Endothelial cell of umbilical vein (primary cell): ENCODE results near the gene PTPRD. TPM values are rescaled to one million over a fixed set of nuclear protein-coding genes. Genes with fewer than 3 reads are reported as not detected.

Experiments
- BruUV-seq: library from RNA; stranded (reverse); fragments of 400-500 nt; replicated peaks from 2 replicates; lab custom pipeline; 2021; lab: Mats Ljungman, UMichigan
- CTCF ChIA-PET: fragments of 300-600, 350-600 bp; sonication (Branson Sonifier 250); formaldehyde crosslinking; loops from one replicate; lab custom pipeline; 2021; ENCODE audit warnings: antibody characterized with exemption, inconsistent platforms; lab: Charles Lee
- POLR2A ChIA-PET: fragments of 300-600, 350-600 bp; sonication (Branson Sonifier 250); formaldehyde crosslinking; loops from one replicate; lab custom pipeline; 2021; ENCODE audit warnings: antibody characterized with exemption, inconsistent platforms; lab: Charles Lee
- DNase-seq: peaks from one replicate; pipeline ENCODE4 v3.0.0-alpha.2; 2011; ENCODE audit warnings: low read depth, low spot score
- FAIRE-seq: peaks from 2 replicates; lab custom pipeline; 2011; peaks lifted over from hg19 to GRCh38; lab: Jason Lieb, UNC
- H2AFZ ChIP-seq: 2 replicates; pipeline ENCODE4 v1.6.0; 2012; ENCODE audit warnings: low read depth, low read length, control low read depth, inconsistent platforms
- H3K27ac ChIP-seq: 2 replicates; pipeline ENCODE4 v1.5.1; 2011; ENCODE audit warnings: low read depth, mild to moderate bottlenecking, control low read depth, low read length, moderate library complexity; ENCODE audit not compliant: insufficient read depth
- H3K27me3 ChIP-seq, 2 experiments: 2 replicates each; pipeline versions ENCODE4 v1.6.0 to v1.6.1; 2011; ENCODE audit warnings: low read length in 2 of 2, mixed read lengths in 1 of 2; ENCODE audit not compliant: control insufficient read depth in 2 of 2, insufficient read depth in 2 of 2
- H3K36me3 ChIP-seq, 2 experiments: 2 replicates in 1 of 2; 3 replicates in 1 of 2; pipeline ENCODE4 v1.5.1; 2011; ENCODE audit warnings: low read length in 2 of 2, mild to moderate bottlenecking in 1 of 2, moderate library complexity in 1 of 2; ENCODE audit not compliant: control insufficient read depth in 2 of 2, insufficient read depth in 2 of 2; ENCODE audit errors: extremely low read depth in 1 of 2
- H3K4me1 ChIP-seq: 3 replicates; pipeline ENCODE4 v1.5.1; 2011; ENCODE audit warnings: mild to moderate bottlenecking, low read length; ENCODE audit not compliant: control insufficient read depth, insufficient read depth; ENCODE audit errors: extremely low read depth
- H3K4me2 ChIP-seq: 2 replicates; pipeline ENCODE4 v1.6.1; 2011; ENCODE audit warnings: low read length, control low read depth, mixed read lengths; ENCODE audit not compliant: insufficient read depth
- H3K4me3 ChIP-seq, 3 experiments: fragments of 200-600 bp in 1 of 3; sonication (generic), shearing (Covaris generic) in 1 of 3; replicated peaks in 1 of 3; 2 replicates each; pipeline ENCODE4 v1.5.1; 2011 to 2016; ENCODE audit warnings: control low read depth in 3 of 3, low read length in 3 of 3, mild to moderate bottlenecking in 2 of 3, inconsistent platforms in 1 of 3, low read depth in 1 of 3, moderate library complexity in 1 of 3; ENCODE audit not compliant: insufficient read depth in 1 of 3
- H3K79me2 ChIP-seq: 2 replicates; pipeline ENCODE4 v1.6.0; 2012; ENCODE audit warnings: low read length, inconsistent platforms; ENCODE audit not compliant: control insufficient read depth, insufficient read depth
- H3K9ac ChIP-seq: replicated peaks from 2 replicates; pipeline ENCODE3; 2011; ENCODE audit warnings: low read length, control low read depth; ENCODE audit not compliant: insufficient read depth; ENCODE audit errors: extremely low read depth
- H3K9me1 ChIP-seq: replicated peaks from 3 replicates; pipeline ENCODE4 v1.6.0; 2011; ENCODE audit warnings: mild to moderate bottlenecking, low read length; ENCODE audit not compliant: control insufficient read depth, insufficient read depth; ENCODE audit errors: extremely low read depth
- H3K9me3 ChIP-seq: replicated peaks from 2 replicates; pipeline ENCODE4 v1.5.1; 2012; ENCODE audit warnings: low read length, inconsistent platforms; ENCODE audit not compliant: control insufficient read depth, insufficient read depth
- H4K20me1 ChIP-seq: replicated peaks from 2 replicates; pipeline ENCODE3; 2011; ENCODE audit warnings: mild to moderate bottlenecking, low read length; ENCODE audit not compliant: control insufficient read depth, insufficient read depth; ENCODE audit errors: extremely low read depth
- EZH2 ChIP-seq: IDR thresholded peaks from 2 replicates; pipeline ENCODE4 v1.6.1; 2012; ENCODE audit warnings: borderline replicate concordance, low read depth, mild to moderate bottlenecking, moderate library complexity, low read length, inconsistent platforms; ENCODE audit not compliant: severe bottlenecking
- FOS ChIP-seq: IDR thresholded peaks from 2 replicates; pipeline ENCODE4 v1.6.1; 2011; ENCODE audit warnings: mild to moderate bottlenecking, low read length, moderate library complexity, borderline replicate concordance; ENCODE audit not compliant: insufficient read depth
- GATA2 ChIP-seq: IDR thresholded peaks from 2 replicates; pipeline ENCODE4 v1.7.0; 2011; ENCODE audit warnings: low read depth, mild to moderate bottlenecking, moderate library complexity, mixed read lengths, low read length; ENCODE audit not compliant: insufficient read length, insufficient read depth
- JUN ChIP-seq: IDR thresholded peaks from 2 replicates; pipeline ENCODE4 v1.6.1; 2011; ENCODE audit warnings: borderline replicate concordance, low read depth; ENCODE audit not compliant: insufficient read length, insufficient read depth
- MYC ChIP-seq: IDR thresholded peaks from one replicate; pipeline ENCODE4 v1.6.1; 2011; ENCODE audit warnings: mild to moderate bottlenecking, low read depth, low read length
- POLR2A ChIP-seq: IDR thresholded peaks from 2 replicates; pipeline ENCODE4 v1.6.1; 2012; ENCODE audit warnings: low read depth, mild to moderate bottlenecking, control low read depth, low read length
- POLR2AphosphoS5 ChIP-seq: IDR thresholded peaks from 2 replicates; pipeline ENCODE4 v1.6.1; 2012; ENCODE audit warnings: low read depth, mild to moderate bottlenecking, control low read depth, low read length, moderate library complexity; ENCODE audit not compliant: insufficient read depth
- dilution Hi-C: fragments of 300-500 bp; cut with MboI; formaldehyde crosslinking; loops from one replicate; pipeline ENCODE4 v1.15.0; 2019; ENCODE audit warnings: low sequenced_read_pairs; ENCODE audit not compliant: extremely low pct_ligation_motif_present
- intact Hi-C: fragments of 100-400 bp; cut with micrococcal nuclease; formaldehyde crosslinking; loops from one replicate; pipeline ENCODE4 v1.10.0; 2022
- polyA plus RNA-seq, 4 experiments: library from polyadenylated mRNA; depleted of rRNA in 3 of 4; stranded (reverse) in 3 of 4; unstranded in 1 of 4; fragments of >200 nt; gene quantifications; 2 replicates each; pipeline versions ENCODE4 v1.2.1 to v1.2.3, GENCODE V29; 2011 to 2012; ENCODE audit warnings: missing spikeins in 1 of 4
- total RNA-seq: library from RNA; stranded (reverse); gene quantifications from 2 replicates; pipeline ENCODE4 v1.2.3, GENCODE V29; 2021
- TF ChIP-seq, protein P1 (sequence below), 2 donors: IDR thresholded peaks; 1 replicate in 1 of 2; 2 replicates in 1 of 2; pipeline ENCODE4 v1.5.1; 2011; ENCODE audit warnings: low read length in 2 of 2, mild to moderate bottlenecking in 2 of 2, moderate library complexity in 2 of 2, control low read depth in 1 of 2, inconsistent platforms in 1 of 2, low read depth in 1 of 2; ENCODE audit not compliant: insufficient read depth in 1 of 2; ENCODE audit errors: extremely low read depth in 1 of 2
- TF ChIP-seq, protein P2 (sequence below): IDR thresholded peaks from 2 replicates; pipeline ENCODE4 v1.6.1; 2011; ENCODE audit not compliant: insufficient read depth, insufficient read length

The PTPRD gene
- total and polyA plus RNA-seq, 2 donors (not counting 3 experiments of a cell fraction or from before 2014, with no cell fraction given): 5.5 to 5.7 TPM

DNA sequence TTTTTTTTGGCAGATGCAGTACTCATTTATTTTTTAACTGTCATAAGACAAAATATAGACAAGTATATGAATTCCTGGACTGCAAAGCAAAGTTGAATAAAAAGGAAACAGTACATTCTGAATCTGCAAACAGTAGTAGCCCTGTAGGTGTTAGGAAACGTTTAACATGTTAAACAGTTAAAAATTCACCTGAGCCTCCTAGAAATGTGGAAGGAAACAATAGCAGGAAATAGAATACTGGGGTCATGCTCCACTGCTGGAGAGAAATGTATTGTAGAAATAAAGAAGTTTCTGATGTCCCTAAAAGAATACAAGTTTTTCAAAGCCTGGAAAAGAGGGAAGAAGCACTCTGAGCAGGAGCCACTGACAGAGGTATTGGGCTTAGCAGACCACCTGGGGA lies 866.0 kb downstream of the PTPRD start:
- TF ChIP-seq, protein P1, sequence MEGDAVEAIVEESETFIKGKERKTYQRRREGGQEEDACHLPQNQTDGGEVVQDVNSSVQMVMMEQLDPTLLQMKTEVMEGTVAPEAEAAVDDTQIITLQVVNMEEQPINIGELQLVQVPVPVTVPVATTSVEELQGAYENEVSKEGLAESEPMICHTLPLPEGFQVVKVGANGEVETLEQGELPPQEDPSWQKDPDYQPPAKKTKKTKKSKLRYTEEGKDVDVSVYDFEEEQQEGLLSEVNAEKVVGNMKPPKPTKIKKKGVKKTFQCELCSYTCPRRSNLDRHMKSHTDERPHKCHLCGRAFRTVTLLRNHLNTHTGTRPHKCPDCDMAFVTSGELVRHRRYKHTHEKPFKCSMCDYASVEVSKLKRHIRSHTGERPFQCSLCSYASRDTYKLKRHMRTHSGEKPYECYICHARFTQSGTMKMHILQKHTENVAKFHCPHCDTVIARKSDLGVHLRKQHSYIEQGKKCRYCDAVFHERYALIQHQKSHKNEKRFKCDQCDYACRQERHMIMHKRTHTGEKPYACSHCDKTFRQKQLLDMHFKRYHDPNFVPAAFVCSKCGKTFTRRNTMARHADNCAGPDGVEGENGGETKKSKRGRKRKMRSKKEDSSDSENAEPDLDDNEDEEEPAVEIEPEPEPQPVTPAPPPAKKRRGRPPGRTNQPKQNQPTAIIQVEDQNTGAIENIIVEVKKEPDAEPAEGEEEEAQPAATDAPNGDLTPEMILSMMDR (IDR thresholded peaks at IDR 0.05; ENCODE audit: extremely low read depth in 1 of 2, insufficient read depth in 1 of 2, low read depth in 1 of 2, low read length in 2 of 2): no peak
- TF ChIP-seq, protein P2, sequence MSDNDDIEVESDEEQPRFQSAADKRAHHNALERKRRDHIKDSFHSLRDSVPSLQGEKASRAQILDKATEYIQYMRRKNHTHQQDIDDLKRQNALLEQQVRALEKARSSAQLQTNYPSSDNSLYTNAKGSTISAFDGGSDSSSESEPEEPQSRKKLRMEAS: no peak
- TF ChIP-seq POLR2AphosphoS5: no peak
- no peak for TF ChIP-seq GATA2
- no peak for TF ChIP-seq POLR2A
- TF ChIP-seq EZH2: no peak
- TF ChIP-seq FOS: no peak
- no peak for TF ChIP-seq MYC
- TF ChIP-seq JUN: no peak
- no peak for FAIRE-seq
- Histone ChIP-seq H3K79me2 (no peaks in the 10 kb centered on the region), H3K4me2 (peak overlapping the region; percentile 45), H3K4me3 (no peak overlapping the region), H3K4me1 (peaks cover 42% of the 10 kb centered on the region), H3K27me3 (no peaks in the 10 kb centered on the region), H3K9me3 (no peaks in the 10 kb centered on the region), H3K27ac (peak overlapping the region; percentile 46), H3K9me1 (no peaks in the 10 kb centered on the region), H2AFZ (no peak overlapping the region), H3K9ac (no peak overlapping the region), H3K36me3 (no peaks in the 10 kb centered on the region), H4K20me1 (no peaks in the 10 kb centered on the region)
- ChIA-PET CTCF (interaction anchor here (1.4 to 2.0 kb wide), 2 partner anchors 43 to 140 kb away, joined by 4 to 5 read pairs; no protein-coding TSS in a partner anchor), POLR2A (no interaction called here)
- BruUV-seq: no TSS peak
- intact Hi-C loops (loop anchor here (1.0 kb wide), 1 partner anchor 35 kb away; no protein-coding TSS in a partner anchor), dilution Hi-C loops (no loop called here)
- DNase-seq: peak; percentile 26
